ENCODE results near the gene CALM1.

Gene CALM1

DNA sequence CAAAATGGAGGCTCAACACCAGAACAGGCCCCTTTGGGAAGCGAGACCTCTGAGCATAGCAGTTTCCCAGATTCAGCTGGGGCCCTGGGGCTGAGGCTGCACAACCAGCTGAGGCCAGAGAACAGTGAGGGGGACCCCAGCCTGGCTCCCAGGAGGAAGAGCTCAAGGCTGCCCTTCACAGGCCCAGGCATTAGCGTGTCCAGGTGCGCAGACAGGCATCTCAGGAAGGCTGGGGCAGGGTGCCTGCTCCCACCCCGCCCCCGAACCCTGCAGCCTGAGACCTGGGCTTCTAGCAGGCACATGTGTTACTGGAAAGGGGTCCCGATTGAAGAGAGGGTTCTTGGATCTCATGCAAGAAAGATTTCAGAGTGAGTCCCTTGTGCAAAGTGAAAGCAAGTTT lies 27.2 kb downstream of the CALM1 start:
- TF ChIP-seq, protein P1, sequence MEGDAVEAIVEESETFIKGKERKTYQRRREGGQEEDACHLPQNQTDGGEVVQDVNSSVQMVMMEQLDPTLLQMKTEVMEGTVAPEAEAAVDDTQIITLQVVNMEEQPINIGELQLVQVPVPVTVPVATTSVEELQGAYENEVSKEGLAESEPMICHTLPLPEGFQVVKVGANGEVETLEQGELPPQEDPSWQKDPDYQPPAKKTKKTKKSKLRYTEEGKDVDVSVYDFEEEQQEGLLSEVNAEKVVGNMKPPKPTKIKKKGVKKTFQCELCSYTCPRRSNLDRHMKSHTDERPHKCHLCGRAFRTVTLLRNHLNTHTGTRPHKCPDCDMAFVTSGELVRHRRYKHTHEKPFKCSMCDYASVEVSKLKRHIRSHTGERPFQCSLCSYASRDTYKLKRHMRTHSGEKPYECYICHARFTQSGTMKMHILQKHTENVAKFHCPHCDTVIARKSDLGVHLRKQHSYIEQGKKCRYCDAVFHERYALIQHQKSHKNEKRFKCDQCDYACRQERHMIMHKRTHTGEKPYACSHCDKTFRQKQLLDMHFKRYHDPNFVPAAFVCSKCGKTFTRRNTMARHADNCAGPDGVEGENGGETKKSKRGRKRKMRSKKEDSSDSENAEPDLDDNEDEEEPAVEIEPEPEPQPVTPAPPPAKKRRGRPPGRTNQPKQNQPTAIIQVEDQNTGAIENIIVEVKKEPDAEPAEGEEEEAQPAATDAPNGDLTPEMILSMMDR (IDR thresholded peaks at IDR 0.05; ENCODE audit: low read depth, low read length, missing control alignments): no peak
- DNase-seq (ENCODE audit: low read depth): no peak
- no peak overlapping the region for H3K4me3 ChIP-seq (ENCODE audit: low read depth, low read length)

DNA sequence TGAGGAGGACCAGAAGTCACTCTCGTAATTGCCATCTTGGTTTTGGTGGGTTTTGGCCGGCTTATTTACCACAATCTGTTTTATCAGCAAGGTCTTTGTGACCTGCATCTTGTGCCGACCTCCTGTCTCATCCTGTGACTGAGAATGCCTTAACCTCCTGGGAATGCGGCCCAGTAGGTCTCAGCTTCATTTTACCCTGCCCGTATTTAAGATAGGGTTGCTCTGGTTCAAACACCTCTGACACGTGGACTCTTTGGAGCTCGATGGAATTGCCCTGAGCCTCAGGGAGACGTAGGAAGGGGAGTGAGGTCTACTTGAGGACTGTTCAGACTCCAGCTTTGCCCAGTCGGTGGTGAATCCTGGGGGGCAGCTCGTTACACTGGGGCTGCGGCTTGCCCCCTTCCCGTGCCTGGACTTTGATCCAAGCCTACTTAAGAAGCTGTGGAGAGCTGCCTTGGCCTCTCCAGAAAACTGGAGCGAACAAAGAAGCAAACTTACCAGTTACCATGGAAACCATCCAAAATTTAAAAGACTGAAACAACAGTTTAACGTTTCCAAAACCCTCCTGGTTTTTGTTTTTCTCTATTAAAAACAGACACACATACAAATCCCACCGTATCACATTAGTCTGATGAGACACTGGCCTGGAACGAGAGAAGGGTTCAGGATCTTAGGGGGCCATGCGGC lies 28.0 kb downstream of the CALM1 start:
- TF ChIP-seq, protein P1 (IDR thresholded peaks at IDR 0.05; ENCODE audit: low read depth, low read length, missing control alignments): no peak
- DNase-seq (ENCODE audit: low read depth): no peak
- no peak overlapping the region for H3K4me3 ChIP-seq (ENCODE audit: low read depth, low read length)

DNA sequence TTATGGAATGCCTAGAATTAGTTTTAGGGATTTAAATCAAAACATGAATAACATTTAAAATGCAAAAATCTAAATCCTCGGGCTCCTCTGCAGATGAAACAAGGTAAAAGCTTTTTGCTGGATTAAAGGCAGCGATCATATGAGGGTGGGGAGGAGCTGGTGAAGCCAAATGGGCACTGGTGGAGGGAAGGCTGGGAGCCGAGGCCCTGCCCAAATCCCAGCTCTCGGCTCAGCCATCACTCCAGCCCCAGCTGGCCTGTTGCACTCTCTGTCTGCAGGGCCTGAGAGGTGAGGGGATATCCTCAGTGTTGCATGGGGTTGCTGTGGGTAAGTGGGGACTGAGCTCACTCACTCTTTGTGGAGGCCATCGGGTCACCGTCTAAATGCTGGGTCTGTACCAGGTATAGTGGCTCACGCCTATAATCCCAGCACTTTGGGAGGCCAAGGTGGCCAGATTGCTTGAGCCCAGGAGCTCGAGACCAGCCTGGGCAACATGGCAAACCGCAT lies 28.6 kb downstream of the CALM1 start:
- no peak for DNase-seq (ENCODE audit: low read depth)
- TF ChIP-seq, protein P1 (IDR thresholded peaks at IDR 0.05; ENCODE audit: low read depth, low read length, missing control alignments): no peak

DNA sequence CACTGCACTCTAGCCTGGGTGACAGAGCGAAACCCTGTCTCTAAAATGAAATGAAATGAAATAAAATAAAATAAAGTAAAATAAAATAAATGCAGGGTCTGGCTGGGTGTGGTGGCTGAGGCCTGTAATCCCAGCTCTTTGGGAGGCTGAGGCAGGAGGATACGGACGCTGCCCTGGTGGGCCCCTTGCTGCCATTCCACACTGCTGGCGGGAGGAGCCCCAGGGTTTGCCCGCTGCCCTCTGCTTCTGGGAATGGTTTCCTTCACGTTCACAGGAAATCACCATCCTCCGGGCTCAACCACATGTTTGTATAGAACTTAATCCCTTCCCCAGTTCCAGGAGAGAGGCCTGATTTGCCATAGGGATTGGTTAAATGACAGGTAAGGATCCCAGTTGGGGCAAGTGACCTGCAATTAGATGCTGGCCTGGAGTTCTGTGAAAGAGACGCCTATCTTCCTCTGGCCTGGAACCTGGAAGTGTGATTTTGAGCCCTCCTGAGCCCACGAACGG lies 29.3 kb downstream of the CALM1 start:
- H3K4me3 ChIP-seq (ENCODE audit: low read depth, low read length): no peak overlapping the region
- TF ChIP-seq, protein P1 (IDR thresholded peaks at IDR 0.05; ENCODE audit: low read depth, low read length, missing control alignments): no peak
- no peak for DNase-seq (ENCODE audit: low read depth)

More for the DNA sequence above, 28.6 kb downstream of the CALM1 start:
- no peak overlapping the region for H3K4me3 ChIP-seq (ENCODE audit: low read depth, low read length)

DNA sequence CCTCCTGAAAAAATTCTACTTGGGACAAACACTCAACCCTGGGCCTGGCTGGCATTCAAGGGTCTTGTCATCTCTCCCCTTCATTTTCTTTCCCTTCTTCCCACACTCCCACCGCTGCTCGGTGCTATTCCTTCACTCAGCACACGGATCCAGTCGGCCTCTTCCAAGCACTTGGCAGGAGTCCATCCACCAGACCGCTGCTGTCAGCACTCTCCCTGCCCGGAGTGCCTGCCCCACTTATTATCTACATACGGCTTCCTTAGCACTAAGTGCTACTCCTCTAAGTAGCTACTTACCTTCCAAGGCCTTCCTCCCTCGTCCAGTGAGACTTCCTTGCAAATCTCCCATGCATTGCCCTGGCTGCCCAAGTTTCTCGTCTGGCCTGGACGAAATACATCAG lies 29.8 kb downstream of the CALM1 start:
- no peak overlapping the region for H3K4me3 ChIP-seq (ENCODE audit: low read depth, low read length)
- TF ChIP-seq, protein P1 (IDR thresholded peaks at IDR 0.05; ENCODE audit: low read depth, low read length, missing control alignments): no peak
- no peak for DNase-seq (ENCODE audit: low read depth)

DNA sequence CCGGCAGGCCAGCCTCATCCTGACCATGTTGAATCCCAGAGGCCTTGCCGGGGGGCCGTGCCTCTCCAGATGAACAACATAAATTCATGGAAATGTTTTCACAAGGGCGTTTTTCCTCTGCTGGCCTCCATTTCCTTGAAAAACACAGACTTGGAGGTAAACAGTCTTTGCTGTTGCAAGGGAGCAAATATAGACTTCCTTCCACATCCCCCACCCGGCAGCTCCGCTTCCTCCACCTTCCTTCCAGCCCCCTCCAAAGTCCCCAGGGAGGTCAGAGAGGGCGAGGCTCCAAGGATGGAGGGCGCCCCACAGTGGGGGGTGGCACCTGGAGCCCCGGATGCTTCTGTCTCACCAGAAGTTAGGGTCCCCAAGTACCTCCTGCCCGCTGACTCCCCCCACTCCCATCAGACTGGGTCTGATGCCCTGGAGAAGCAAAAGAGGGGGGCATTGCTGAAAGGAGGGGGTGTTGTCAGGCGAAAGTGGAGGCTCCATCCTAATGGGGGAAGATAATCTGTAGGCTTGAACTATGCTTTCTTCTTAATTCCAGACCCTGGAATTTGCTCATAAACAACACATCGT lies 31.1 kb downstream of the CALM1 start:
- TF ChIP-seq, protein P1 (IDR thresholded peaks at IDR 0.05; ENCODE audit: low read depth, low read length, missing control alignments): no peak
- DNase-seq (ENCODE audit: low read depth): no peak
- H3K4me3 ChIP-seq (ENCODE audit: low read depth, low read length): no peak overlapping the region

Measured in GM12864 (cell line).